GDM1 (cell line): ENCODE measurements around the gene ALAS1.

Experiments
- DNase-seq: peaks from one replicate; lab custom pipeline; 2025; lab: John Stamatoyannopoulos, UW

The ALAS1 gene

DNA sequence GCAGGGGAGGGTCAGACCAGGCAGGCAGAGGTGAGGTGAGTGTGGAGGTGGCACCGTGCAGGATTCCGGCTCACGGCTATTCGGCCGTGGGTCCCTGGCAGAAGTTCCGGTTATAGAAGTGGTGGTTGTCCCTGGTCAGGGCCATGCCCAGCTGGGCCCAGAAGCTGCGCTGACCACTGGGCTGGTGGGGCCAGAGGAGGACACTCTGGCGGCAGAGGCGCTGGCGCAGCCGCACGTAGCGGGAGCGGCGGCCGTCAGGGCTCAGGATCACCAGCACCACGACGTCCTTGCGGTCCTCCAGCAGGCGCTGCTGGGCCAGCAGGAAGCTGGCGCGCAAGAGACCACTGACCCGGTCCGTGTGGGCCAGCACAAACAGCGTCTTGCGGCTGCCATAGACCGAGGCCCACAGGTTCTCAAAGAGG, 23.2 kb downstream of the ALAS1 start:
- DNase-seq: no peak

DNA sequence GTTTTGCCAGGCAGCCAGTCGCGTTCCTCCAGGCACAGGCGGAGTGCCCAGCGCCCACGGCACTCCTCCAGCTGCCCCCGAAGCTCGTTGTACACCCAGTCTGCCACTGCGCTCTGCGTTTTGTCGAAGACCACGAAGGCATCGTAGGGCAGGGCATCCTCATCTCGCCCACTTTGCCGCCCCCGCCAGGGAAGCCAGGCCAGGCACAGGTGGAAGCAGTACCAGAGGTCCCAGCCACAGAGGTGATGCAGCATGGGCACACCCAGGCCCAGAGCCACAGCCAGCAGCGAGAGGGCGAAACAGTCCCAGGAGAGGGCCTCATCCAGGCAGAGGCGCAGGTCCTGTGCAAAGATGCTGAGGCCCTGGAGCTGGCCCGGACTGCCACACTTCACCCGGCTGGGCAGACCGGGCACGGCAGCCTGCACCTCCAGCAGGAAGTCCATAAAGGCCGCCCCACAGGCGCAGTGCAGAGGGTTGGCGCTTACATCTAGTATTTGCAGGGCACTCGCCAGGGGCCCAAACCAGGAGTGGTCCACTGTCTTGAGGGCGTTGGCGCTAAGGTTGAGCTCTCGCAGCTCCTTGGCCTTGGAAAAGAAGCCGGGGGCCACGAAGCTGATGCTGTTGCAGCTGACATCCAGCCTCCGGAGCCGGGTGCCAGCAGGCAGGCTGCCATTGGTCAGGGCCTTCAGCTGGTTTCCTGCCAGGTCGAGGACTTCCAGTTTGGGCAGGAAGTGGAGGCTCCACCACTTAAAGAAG, 23.8 kb downstream of the ALAS1 start:
- DNase-seq: no peak

DNA sequence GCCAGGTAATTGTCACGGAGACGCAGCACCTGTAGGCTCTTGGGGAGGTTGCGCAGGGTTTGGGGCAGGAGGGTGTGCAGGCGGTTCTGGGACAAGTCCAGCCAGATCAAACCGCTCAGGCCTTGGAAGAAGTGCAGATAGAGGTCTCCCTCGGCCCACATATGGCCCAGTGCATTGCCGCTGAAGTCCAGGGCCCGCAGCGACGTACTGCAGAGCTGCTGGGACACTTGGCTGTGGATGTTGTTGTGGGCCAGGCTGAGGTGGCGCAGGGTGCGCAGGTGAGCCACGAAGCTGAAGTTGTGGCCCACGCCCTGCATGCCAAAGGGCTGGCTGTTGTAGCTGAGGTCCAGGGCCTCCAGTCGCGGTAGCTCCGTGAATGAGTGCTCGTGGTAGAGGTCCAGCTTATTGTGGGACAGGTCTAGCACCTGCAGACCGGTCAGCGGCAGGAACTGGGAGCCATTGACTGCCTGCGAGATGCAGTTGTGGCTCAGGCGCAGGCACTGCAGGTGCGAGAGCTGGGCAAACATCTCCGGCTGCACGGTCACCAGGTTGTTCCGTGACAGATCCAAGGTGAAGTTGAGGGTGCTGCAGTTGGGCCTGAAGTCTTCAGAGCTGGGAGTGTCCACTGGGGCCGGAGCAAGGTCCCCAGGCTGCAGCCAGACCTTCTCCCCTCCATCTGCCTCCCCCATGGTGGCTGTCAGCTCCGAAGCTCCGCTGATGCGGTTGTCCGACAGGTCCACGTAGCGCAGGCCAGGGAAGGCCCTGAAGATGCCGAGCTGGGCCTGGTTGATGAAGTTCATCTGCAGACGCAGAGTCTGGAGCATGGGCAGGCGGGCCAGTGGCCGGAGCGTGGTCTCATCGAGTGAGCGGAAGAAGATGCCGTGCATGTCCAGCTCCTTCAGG, 24.6 kb downstream of the ALAS1 start:
- no peak for DNase-seq

DNA sequence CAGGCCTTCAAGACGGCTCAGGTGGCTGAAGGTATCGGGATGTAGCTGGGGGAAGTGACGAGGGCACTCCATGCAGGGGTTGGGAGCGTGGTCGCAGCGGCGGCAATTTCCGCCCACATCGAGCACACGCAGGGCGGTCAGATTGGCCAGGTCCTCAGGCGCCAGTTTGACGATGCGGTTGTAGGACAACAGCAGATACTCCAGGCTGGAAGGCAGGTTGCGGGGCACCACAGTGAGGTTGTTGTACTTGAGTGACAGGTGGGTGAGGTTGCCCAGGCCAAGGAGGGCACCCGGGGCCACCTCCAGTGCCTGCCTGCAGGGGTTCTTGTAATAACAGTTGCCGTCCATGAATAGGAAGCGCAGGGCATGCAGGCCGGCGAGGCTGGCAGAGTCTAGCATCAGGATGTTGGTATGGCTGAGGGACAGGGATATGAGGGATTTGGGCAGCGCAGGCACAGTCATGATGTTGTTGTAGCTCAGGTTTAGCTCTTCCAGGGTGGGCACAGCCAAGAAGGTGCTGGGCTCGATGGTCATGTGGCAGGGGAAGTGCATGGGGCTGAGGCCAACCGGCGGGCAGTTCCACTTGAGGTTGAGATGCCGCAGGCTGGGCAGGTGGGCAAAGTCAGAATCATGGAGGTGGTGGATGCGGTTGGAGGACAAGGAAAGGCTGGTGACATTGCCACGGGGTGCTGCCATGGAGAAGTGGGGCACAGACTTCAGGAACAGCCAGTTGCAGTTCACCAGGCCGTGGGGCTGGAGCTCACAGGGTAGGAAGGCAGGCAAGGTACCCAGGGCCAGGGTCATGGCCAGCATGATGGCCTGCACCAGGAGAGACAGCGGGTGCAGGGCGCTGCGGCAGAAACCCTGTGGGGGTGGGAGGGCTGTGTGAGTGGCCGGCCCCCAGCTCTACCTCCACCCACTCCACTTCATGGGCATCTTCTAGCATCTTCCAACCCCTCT, 25.8 kb downstream of the ALAS1 start:
- DNase-seq: no peak

DNA sequence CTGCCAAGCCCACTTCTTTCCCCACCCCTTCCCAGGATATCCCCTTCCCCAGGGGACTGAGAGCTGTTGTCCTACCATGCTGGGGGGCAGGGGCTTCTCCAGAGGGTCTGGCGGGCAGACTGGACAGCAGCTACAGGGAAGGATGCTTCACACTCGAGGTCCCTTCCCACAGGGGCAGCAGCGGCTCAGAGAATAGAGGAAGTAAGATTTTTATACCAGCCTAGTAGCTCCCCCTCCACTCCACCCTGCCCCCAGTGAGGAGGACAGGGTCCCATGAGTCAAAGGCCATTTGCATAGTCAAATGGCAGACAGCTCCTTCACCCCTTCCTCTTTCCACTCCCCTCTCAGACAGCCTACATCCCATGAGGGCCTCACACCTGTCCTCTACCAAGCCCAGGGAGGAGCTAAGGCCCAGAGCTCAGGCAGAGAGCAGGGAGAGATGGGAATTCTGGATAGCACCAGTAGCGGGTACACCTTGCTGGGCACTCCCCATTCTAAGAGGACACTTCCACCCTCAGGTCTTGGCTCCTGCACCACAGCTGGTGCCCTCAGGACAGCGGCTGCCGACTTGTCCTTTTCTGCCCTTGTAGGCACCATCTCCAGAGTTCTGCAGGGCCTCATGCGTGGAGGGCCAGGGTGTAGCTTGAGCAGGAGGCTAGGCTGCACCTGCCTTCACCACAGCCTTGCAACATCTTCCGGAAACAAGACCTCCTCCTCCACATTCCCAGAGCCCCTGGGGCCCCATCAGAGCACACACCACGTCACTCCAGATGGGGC, 27.7 kb downstream of the ALAS1 start, which contains the start of gene TLR9:
TLR9 (minus strand) TSS at position 194 of the 777 bp plus-strand sequence; CDS start at position 78, 116 bp downstream.
- DNase-seq: peak; percentile 61

DNA sequence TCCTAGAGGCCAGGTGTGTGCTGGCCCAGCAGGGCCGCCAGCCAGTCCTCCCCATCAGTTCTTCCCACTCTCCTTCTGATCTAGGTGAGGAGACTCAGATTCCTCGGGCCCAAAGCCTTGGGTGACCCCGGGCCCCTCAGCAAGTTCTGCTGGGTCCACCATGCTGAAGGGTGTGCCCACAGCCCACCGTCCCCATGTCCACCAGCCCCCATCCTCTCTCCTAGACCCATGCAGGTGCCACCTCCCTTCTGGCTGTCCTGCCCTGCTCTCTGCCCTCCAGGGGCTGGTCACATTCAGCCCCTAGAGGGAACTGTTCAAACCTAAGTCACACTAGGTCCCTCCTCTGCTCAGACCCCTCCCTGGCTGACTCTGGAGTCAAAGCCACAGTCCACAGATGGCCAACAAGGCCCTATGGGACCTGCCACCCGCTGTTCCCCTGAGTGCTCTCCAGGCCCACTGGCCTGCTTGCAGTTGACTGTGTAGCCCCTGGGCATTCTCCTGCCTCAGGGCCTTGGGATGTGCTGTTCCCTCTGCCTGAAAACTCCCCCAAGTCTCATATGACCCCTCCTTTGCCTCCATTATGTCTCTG, 28.4 kb downstream of the ALAS1 start:
- DNase-seq: no peak

DNA sequence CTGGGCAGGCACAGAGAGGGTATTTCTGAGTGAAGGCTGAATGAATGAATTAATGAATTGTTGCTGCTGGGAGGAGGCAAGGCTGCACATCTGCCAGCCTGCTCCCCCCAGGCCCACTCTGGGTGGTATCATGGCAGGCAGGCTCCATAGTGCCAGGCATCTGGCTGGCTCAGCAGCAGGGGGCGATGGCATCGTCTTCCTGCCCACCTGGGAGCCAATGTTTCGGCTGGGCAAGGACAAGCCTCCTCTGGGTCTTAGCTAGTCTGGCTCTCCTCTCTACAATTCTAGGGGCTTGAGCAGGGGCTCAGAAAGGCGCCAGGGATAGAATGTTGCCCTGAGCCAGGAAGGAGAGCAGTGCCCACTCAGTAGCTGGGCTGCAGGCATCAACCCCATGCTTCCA, 29.2 kb downstream of the ALAS1 start:
- DNase-seq: no peak

- no peak for DNase-seq
These were observed 29.8 kb downstream of the ALAS1 start for GRCh38 chr3:52227766-52228165.

- DNase-seq: no peak
These were observed 30.3 kb downstream of the ALAS1 start for GRCh38 chr3:52228266-52228665.

DNA sequence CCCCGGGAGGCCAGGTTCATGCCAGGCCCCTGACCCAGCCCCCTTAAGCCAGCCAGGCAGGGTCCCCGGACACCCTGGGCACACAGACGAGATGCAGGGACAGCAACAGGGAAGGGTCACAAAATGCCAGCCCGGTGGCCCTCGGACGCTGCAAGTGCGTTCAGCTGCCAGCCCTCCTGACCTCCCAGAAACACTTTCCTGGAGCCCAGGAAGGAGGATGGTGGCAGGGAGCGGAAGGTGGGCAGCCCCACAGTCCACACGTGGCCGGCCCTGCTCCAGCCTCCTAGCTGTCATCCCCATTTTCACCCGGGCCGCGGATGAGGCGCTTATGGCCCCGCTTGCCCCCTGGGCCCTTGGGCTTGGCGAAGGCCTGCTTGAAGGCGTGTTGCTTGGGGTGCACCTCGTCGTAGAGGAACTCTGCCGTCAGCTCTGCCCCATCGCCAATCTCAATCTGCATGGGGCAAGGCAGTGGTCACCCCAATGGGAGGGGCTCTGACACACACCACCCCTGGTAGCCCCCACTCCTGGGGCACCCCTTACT, 30.9 kb downstream of the ALAS1 start:
- no peak for DNase-seq

DNA sequence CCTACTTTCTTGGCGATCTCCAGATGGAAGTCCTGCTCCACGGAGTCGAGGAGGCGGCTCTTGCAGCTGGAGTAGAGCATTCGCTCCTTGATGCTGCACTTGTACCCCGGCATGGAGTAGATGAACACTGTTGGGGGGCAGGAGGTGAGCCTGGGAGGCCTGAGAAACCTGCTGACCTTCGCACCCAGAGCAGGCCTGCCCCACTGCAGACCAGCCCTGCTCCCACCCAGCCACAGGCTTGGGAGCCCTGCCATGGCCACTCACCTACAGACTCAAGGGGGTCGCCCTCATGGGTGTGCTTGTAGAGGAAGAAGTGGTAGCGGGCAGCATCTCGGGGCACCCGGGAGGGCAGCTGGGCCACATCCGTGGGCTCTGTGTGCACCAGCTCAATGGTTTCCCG, 31.7 kb downstream of the ALAS1 start:
- DNase-seq: no peak

DNA sequence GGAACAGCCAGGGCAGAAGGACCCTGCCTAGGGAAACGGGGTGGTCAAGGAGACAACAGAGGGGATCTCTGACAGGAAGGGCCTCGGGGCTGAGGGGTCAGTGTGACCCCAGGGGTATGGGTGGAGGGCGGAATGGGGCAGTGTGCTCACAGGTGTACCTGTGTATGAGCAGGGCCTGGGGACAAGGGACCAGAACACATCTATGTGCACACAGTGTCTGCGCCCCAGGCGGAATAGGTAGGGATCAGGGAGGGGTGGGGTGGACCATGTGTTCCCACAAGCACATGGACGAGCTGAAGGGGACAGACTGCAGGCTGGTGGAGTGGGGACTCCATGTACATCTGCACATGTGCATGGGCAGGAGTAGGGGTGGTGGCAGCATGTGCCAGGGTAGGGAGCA, 32.5 kb downstream of the ALAS1 start:
- DNase-seq: no peak

DNA sequence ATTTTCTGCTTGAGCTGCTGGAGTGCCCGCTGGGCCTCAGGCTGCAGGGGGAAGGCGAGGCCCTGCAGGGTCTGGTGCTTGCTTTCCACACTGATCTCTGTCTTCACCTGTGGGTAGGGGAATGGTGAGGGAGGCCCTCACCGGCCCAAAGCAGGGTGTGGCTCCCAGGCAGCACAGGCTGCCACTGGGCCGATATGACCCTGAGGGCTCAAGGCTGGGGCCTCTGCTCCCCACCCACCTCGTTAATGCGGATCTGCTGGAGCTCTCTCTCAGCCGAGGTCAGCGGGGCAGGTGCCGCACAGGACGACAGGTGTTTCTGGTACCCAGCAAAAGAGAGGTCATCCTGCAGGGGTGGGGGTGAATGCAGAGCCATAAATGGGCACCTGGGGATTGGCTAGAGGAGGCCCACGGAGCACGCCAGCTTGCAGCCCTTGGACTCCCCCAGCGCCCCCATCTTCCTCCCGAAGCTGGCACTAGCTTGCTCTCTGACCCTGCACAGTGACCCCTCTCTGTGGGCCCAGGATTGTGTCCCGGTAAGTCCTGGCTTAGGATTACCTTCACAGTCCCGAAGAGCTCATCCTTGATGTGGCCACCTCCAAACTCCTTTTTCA, 33.0 kb downstream of the ALAS1 start:
- no peak for DNase-seq

DNA sequence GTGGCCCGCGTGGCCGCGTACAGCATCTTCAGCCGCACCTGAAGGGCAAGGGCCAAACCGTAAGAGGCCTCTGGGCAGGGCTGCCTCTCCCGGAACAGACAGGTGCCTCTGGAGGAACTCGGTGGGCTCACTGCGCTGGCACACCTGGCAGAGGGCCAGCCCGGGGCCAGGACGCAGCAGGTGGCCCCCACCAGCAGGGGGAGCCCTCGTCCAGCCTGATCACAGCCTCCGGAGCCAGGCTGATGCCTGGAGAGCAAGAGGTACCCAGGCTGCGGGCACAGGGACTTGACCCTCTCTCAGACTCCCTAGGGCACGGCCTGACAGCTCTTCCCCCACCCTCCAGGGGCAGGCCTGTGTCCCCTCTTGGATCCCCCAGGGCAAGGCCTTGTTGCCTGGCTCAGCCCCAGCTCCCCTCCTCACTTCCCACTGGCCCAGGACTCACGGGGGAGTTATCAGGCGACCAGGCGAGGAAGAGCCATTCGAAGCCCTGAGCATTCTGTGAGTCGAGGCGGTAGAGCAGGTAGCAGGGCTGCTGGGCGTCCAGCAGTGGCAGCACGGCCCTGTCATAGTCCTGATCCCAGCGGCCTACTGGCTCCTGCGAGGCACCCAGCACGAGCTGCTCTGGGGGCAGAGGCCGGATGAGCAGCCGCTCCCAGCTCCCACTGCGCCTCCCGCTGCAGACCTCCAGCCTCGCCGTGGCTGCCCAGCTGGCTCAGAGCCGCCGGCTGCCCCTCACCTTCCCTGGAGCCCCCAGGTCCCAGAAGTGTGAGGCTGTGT, 33.7 kb downstream of the ALAS1 start:
- peak; percentile 48 for DNase-seq

DNA sequence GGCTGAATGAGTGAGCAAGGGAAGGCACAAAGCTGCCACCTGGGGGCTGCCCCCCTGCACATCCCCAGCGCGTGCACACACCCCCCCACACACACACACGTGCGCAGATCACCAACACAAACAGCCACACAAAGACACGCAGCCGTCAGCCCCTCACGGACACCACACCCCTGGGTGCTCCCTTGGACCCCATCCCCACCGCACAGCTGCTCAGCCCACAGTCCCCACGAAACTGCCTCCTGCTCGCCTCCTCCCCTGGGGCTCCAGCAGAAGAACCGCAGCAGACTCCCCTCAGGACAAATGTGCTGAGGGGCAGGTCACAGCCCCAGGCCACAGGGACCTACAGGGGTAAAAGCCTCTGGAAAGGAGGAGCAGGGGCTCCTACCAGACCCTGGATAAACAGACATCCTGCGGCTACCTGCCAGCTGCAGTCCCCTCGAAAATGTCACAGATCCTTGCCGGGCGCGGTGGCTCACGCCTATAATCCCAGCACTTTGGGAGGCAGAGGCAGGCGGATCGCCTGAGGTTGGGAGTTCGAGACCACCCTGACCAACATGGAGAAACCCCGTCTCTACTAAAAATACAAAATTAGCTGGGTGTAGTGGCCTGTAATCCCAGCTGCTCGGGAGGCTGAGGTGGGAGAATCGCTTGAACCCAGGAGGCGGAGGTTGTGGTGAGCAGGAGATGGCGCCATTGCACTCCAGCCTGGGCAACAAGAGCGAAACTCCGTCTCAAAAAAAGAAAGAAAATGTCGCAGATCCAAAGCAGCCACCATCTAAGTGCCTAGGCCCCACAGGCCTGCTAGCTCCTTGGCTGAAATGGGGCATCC, 34.5 kb downstream of the ALAS1 start:
- DNase-seq: no peak

GRCh38 chr3:52233108-52233591, 35.2 kb downstream of the ALAS1 start:
- DNase-seq: no peak

DNA sequence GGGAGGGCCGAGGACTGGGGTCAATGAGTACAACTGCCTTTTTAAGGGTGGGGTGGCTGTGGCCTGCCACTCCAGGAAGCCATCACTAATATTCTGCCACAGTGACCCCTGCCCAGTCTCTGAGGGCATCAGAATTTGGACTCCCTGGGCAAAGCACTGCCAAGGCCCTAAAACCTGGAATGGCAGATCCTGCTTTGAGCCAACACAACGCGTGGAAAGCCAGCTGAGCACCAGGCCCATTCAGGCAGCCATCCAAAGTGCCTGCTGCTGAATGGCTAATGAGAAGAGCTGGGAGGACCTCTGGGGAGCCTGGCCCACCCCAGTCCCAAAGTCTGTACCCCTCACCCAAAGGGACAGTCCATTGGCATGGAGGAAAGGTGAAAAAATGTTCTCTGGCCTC, 36.0 kb downstream of the ALAS1 start:
- DNase-seq: no peak
